Measurements from ENCODE around the gene DNER. TPM values are rescaled to one million over a fixed set of nuclear protein-coding genes. Genes with fewer than 3 reads are reported as not detected.

Gene DNER
- total and polyA plus RNA-seq, 2 experiments from 2014 or later: 4.7 to 8.8 TPM

GRCh38 chr2:229732897-229733296 is 18.5 kb upstream of the DNER start (continued):
- TF ChIP-seq ZNF462 (CRISPR knock-in tag; IDR thresholded peaks at IDR 0.05): no peak
- no peak for TF ChIP-seq POLR2AphosphoS5 (IDR thresholded peaks at IDR 0.05; ENCODE audit: low read depth)
- no peak for TF ChIP-seq EZH2 (IDR thresholded peaks at IDR 0.05; ENCODE audit: low read depth, unreplicated experiment)

DNA sequence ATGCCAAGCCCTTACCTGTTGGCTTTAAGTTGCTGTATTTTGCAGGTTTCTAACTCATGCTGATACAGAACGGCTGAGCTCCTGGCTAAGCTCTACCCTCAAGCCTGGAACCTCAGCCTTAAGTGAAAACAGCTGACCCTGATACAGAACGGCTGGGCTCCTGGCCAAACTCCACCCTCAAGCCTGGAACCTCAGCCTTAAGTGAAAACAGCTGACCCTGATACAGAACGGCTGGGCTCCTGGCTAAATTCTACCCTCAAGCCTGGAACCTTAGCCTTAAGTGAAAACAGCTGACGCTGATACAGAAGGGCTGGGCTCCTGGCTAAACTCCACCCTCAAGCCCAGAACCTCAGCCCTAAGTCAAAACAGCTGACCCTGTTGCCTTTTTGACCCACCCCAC is 17.6 kb upstream of the DNER start:
- no peak overlapping the region for H3K4me2 ChIP-seq
- no peaks in the 10 kb centered on the region for H4K20me1 ChIP-seq (replicated peaks; ENCODE audit: insufficient read depth)
- no peak overlapping the region for H3K4me3 Mint-ChIP-seq
- peaks cover 6% of the 10 kb centered on the region; the same call in 2 of the 3 replicates for H3K36me3 Mint-ChIP-seq (ENCODE audit: low read depth)
- 0 out of 2 replicates have a peak, but pooled peaks cover 4% of the 10 kb centered on the region for H3F3A ChIP-seq (replicated peaks; ENCODE audit: low read depth)
- peaks cover 13% of the 10 kb centered on the region for H3K4me1 ChIP-seq (ENCODE audit: insufficient read depth)
- no peak overlapping the region for H2AFZ ChIP-seq
- no peaks in the 10 kb centered on the region for H3K79me2 ChIP-seq (replicated peaks; ENCODE audit: insufficient read depth)
- no peak for DNase-seq (ENCODE audit: low spot score)
- H3K27ac ChIP-seq (ENCODE audit: low read depth): no peak overlapping the region
- peaks cover 10% of the 10 kb centered on the region for H3K9me3 Mint-ChIP-seq
- H3K27ac Mint-ChIP-seq: no peak overlapping the region
- peaks cover 25% of the 10 kb centered on the region for H3K4me1 Mint-ChIP-seq
- peaks cover 6% of the 10 kb centered on the region; the same call in 1 of the 2 replicates for H3K9me2 ChIP-seq (ENCODE audit: insufficient read depth)
- no peak for ATAC-seq
- no peak overlapping the region for H3K4me3 ChIP-seq
- peaks cover 1% of the 10 kb centered on the region for H3K27me3 Mint-ChIP-seq (ENCODE audit: insufficient read depth, low read depth, poor library complexity)
- no peaks in the 10 kb centered on the region for H3K36me3 ChIP-seq (ENCODE audit: insufficient read depth)
- H3K27me3 ChIP-seq (ENCODE audit: insufficient read depth): no peaks in the 10 kb centered on the region
- TF ChIP-seq ZNF331 (CRISPR knock-in tag; IDR thresholded peaks at IDR 0.05; ENCODE audit: low read depth): no peak
- no peak for TF ChIP-seq EZH2 (IDR thresholded peaks at IDR 0.05; ENCODE audit: low read depth, unreplicated experiment)
- TF ChIP-seq ZNF462 (CRISPR knock-in tag; IDR thresholded peaks at IDR 0.05): no peak
- no peak for TF ChIP-seq POLR2AphosphoS5 (IDR thresholded peaks at IDR 0.05; ENCODE audit: low read depth)
- no peak for TF ChIP-seq ZNF114 (CRISPR knock-in tag; IDR thresholded peaks at IDR 0.05)
- no peak for TF ChIP-seq JUNB (IDR thresholded peaks at IDR 0.05; ENCODE audit: unreplicated experiment)
- no peak for TF ChIP-seq NANOG (IDR thresholded peaks at IDR 0.05; ENCODE audit: borderline replicate concordance)
- TF ChIP-seq, protein P1, sequence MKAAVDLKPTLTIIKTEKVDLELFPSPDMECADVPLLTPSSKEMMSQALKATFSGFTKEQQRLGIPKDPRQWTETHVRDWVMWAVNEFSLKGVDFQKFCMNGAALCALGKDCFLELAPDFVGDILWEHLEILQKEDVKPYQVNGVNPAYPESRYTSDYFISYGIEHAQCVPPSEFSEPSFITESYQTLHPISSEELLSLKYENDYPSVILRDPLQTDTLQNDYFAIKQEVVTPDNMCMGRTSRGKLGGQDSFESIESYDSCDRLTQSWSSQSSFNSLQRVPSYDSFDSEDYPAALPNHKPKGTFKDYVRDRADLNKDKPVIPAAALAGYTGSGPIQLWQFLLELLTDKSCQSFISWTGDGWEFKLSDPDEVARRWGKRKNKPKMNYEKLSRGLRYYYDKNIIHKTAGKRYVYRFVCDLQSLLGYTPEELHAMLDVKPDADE (IDR thresholded peaks at IDR 0.05): no peak

Measured in GM23338 (cell line).